Right lung (tissue), 5 donors: ENCODE measurements around the gene PLCB4. TPM values are rescaled to one million over a fixed set of nuclear protein-coding genes. Genes with fewer than 3 reads are reported as not detected.
A peak's percentile ranks its signal among the peaks of the same experiment; 100 is the strongest.
"Not testable (repeated sequence)": the region's sequence is repeated elsewhere in the genome, so short reads cannot be mapped to it uniquely, and the experiment has no call there.

Experiments used
- DNase-seq, 2 donors: peaks; one replicate each; pipeline ENCODE4 v3.0.0-alpha.2; 2013
- polyA plus RNA-seq, 5 donors: library from polyadenylated mRNA; unstranded; fragments of 120-200 nt; gene quantifications; one replicate each; pipeline versions ENCODE4 v1.2.1 to v1.2.3, GENCODE V29; 2013; ENCODE audit warnings: inconsistent platforms in 1 of 5, low replicate concordance in 1 of 5; ENCODE audit not compliant: insufficient read length in 5 of 5, insufficient read depth in 1 of 5

The PLCB4 gene
- polyA plus RNA-seq, 5 donors, result 6.1 to 14.8 (median 11.5) TPM

DNA sequence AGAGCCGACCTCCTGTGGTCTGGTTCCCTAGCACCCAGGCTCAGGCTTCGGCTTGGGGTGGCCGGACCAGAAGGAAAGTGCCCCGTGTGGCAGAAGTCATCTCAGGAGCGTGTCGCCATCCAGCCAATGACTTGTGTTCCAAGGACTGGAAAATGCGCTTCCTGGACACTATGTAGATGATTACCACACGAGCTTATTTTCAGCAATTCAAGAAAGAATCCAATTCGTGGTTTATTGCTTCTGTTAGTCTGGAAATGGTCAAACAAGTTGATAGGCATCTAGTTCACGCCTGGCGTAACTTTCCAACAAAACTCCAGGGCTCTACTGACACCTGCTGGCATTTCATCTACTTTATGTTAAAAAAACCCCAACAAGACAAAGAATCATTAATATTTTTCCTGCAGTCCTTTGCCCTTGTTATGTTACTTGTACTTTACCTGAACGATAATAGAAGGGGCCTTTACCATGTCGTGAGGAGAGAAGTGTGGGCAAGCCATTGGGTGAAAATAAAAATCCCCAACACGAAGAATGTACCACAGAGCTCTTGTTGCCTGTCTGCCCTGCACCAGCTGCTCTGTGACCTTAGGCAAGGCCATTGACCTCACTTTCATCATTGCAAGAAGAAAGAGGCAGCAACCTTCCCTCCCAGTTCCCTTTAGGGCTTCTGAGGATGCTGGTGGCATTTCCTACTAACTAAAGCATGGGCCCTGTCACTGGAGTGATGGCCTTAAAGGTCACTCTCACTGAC lies 290.8 kb downstream of the PLCB4 start:
- peak; percentile 49 to 61 for DNase-seq

DNA sequence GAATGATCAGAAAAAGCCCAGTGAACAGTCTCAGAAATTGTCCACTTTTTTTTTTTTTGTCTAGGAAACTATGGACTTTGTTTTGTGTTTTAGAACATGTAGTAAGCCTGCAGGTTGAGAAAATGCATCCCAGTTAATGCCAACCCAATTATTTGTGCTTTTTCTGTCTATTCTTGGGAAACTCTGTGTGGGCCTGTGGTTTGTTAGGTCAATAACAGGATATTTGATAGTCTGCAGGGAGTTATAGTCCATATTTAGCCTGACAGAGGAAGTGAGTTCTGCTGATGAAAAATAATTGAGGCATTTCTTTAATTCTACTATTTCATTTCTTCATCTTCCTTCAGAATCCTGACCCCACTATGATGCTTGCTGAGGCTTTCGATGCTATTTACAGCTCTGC lies 291.5 kb downstream of the PLCB4 start:
- DNase-seq, result no peak

DNA sequence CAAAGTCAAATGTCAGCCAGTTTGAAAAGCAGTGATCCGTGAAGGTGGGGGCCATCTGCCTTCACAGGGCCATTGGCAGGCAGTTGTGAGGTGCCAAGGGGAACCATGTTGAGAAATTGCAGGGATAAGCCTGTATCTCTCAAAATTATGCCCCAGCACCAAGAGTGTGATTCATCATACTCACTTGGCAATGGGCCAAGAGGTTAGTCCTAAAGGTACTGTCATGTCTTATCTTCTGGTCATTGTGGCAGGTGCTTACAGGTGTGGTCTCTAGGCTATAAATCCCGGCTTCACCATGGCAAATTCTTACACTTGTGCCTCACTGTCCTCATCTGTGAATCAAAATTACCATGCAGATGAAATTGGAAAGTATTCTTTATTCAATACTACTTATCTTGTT lies 294.8 kb downstream of the PLCB4 start:
- no peak for DNase-seq

DNA sequence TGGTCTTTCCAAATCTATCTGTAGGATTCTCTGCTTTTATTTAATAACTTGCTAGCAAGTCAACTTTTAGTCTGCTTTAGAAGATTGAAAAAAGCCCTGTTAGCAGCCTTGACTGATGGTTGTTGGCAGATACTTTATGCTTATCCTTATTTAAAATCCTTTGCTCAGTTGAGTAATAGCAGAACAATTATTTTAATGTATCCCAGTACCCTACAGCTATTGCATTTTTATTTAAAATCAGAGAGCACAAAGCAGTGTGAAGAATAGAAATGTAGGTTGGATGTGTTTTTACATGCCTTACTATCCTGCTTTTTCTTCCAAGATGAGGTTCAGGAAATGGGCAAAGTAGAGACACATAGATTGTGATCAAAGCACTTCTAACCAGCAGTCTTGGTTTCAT lies 298.4 kb downstream of the PLCB4 start:
- DNase-seq, result no peak

DNA sequence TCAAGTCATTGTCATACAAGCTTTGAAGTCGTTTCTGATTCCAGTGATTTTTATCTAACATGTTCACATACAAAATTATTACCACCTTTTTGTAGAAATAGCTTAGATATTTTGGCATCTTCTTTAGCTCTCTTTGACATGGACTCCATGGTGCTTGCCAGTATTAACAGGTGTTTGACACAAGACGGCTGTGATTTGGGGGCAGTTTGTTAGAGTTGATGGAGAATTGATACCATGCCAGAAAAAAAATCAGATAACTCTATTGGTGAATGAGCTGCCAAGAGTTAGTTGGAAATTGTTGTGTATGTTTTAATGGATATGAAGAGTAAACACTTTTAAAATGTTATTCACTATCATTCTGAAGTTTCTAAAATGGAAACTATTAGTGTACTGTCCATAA lies 298.9 kb downstream of the PLCB4 start:
- peak; percentile 45 to 51 for DNase-seq

DNA sequence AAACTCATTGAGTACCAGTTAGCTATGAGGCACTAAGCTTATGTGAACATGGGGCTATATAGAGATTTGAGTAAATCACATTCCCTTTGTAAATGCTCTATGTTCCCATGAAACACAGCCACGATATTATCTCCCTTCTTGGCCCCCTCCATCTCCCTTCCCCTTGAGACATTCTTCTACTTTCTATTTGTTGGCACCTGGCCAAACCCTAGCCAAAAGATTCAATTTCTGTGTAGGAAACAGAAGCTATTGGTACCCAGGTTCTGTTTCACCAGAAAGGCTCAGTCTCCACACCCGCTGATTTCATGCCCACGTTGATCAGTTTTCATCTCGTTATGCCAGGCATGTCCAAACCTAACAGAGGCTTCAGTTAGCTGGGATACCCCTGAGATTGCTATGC lies 300.0 kb downstream of the PLCB4 start:
- no peak for DNase-seq

DNA sequence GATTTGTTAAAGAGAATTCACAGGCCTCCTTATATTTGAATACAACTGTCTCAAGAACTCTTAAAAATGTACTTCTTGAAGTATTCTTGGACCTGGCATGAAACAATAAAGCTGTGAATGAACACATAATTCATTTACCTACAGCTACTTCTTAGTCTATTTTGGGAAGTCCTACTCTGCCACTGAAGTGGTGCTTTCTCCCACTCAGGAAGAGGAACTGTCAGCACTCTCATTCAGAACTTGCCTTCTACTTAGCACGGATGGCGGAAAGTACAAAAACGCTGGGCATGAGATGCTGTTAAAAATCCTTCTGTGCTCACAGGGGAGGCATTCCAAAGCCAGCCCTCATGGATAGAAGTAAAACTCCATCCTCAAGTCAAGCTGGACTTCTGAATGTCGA lies 300.7 kb downstream of the PLCB4 start:
- no peak for DNase-seq

DNA sequence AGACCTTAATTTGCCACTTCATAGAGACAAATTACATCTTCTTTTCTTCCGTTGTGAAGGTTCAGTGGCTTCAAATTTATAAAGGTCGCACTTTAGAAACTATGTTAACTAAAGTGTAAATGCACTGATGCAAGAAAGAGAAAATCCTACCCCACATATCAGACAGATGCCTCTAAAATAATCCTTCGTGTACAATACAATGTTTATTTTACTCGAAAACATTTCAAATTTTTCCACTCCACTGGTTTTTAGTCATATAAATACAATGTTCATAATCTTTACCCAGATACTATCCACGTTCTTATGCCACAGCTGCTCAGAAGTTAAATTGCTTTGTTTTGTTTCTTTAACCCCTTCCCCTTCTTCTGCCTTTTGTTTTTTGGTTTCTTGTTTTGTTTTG lies 305.2 kb downstream of the PLCB4 start:
- no peak for DNase-seq

DNA sequence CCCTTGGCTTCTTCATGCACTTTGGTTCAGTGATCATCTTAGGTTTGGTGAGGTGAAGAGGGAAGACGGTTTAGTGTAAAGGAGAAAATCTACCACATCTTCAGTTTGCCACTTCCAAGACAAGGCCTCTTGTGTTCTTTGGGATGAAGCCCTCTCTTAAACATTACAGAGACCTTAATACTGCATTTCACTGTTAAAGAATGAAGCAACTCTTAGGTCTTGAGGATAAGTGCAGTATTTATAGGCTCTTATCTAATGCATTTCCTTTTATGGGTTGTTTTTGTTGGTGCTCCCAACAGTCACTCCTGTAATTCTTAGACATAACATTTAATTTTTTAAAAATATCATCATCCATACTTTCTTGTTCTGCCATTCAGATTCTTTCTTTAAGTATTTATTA lies 305.6 kb downstream of the PLCB4 start:
- no peak for DNase-seq

DNA sequence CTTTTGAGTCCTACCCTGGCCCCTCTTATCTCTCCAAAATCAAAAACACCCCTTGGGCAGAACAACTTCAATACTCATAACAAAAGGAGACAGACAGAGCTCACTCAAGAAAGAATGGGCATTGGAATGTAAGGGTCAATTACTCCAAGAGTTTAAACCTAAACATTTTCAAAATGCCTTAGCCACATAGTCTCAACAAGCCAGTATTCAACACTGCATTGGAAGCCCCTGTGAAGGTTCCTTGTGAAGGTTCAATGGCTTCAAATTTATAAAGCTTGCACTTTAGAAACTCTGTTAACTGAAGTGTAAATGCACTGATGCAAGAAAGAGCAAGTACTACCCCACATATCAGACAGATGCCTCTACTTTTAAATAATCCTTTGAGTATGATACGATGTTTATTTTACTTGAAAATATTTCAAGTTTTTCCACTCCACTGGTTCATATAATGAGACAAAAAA lies 306.4 kb downstream of the PLCB4 start:
- DNase-seq, result no peak

DNA sequence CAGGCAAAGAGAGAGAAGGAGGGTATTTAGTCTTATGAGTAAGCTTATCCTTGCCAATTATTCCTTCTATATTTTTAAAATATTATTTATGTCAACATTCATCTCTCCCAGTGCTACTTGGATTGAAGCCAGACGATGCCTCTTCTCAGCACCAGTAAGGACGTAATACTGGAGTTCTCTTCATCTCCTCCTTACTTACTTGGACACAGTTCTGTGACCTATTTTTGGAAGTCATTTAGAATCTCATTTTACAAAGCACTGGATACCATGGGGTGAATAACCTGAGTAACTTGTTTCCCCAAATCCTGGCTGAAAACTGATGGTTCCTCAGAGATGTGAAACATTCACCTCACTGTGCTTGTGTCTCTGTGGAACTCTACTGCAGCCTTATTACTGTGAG lies 308.1 kb downstream of the PLCB4 start:
- no peak for DNase-seq

DNA sequence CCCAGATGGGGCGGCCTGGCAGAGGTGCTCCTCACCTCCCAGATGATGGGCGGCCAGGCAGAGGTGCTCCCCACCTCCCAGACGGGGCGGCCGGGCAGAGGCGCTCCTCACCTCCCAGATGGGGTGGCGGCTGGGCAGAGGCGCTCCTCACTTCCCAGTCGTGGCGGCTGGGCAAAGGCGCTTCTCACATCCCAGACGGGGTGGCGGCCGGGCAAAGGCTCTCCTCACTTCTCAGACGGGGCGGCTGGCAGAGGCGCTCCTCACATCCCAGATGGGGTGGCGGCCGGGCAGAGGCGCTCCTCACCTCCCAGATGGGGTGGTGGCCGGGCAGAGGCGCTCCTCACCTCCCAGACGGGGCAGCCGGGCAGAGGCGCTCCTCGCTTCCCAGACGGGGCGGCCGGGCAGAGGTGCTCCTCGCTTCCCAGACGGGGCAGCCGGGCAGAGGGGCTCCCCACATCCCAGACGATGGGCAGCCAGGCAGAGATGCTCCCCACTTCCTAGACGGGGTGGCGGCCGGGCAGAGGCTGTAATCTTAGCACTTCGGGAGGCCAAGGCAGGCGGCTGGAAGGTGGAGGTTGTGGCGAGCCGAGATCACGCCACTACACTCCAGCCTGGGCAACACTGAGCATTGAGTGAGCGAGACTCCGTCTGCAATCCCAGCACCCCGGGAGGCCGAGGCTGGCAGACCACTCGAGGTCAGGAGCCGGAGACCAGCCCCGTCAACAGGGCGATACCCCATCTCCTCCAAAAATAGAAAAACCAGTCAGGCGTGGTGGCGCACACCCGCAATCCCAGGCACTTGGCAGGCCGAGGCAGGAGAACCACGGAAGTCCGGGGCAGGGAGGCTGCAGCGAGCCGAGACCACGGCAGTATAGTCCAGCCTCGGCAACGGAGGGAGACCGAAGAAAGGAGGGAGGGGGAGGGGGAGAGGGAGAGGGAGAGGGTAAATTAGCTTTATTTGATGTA lies 316.7 kb downstream of the PLCB4 start:
- DNase-seq, result not testable (repeated sequence)

DNA sequence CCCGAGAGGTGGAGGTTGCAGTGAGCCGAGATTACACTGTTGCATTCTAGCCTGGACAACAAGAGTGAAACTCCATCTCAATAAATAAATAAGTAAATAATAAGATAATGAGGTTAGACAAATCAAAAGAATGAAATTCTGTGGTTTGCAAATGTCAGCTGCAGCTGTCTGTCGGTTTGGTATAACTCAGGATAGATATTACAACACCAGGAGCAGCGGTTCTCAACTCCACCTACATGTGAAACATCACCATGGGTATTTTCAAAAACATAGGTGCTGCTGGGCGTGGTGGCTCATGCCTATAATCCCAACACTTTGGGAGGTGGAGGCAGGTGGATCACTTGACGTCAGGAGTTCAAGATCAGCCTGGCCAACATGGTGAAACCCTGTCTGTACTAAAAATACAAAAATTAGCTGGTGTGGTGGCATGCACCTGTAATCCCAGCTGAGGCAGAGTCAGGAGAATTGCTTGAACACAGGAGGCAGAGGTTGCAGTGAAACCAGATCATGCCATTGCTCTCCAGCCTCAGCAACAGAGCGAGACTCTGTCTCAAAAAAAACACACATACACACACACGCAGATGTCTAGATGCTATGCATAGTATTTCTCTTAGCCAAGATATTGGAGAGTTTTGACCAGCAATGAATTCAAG lies 319.4 kb downstream of the PLCB4 start:
- no peak for DNase-seq

DNA sequence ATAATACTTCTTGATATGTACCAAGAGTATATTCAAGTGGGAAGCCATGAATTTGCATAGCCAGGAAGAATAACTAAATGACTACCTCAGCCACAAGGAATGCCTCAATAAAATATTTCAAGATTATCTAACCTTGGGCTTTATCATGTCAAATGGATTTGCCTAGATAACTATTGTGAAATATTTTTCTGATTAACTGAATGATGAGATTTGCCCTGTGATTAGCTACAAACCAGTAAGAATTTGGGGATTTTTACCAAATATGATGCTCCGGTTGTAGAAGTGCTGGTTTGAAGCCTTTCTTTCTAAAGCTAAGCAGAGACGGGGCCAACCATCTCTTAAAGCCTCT lies 319.9 kb downstream of the PLCB4 start:
- DNase-seq, result no peak

DNA sequence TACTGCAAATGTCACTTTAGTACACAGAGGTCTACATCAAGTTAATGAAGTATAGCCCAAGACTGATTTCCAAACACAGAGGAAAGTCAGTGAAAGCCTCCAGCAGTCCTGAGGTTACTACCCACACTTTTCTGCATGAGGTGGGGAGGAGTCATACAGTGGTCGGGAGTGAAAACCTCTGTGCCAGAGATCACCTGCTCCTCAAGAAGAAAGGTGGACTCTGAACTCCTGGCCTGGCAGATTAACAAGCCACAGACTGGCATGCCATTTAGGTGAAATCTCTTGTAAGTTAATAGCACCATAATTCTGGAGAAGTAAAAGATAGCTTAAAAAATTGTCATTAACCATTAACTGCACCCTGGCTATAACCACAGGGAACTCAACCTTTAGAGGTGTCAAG lies 320.5 kb downstream of the PLCB4 start:
- DNase-seq, result no peak

DNA sequence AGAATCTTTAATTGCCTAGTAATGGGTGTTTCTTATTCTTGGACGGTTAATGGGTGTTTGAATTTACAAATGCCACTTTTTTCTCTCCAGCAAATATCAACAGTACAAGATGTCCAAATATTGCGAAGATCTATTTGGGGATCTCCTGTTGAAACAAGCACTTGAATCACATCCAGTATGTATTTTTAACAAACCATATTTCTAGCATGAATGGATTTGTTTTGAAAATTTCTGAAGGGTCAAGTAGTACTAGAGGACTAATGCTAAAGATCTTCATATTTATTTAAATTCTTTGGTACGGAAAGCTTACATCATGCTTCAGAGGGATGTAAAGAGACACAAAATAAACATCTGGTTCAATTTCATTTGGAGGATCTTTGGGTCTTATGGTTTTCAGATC lies 321.6 kb downstream of the PLCB4 start:
- DNase-seq, result no peak

DNA sequence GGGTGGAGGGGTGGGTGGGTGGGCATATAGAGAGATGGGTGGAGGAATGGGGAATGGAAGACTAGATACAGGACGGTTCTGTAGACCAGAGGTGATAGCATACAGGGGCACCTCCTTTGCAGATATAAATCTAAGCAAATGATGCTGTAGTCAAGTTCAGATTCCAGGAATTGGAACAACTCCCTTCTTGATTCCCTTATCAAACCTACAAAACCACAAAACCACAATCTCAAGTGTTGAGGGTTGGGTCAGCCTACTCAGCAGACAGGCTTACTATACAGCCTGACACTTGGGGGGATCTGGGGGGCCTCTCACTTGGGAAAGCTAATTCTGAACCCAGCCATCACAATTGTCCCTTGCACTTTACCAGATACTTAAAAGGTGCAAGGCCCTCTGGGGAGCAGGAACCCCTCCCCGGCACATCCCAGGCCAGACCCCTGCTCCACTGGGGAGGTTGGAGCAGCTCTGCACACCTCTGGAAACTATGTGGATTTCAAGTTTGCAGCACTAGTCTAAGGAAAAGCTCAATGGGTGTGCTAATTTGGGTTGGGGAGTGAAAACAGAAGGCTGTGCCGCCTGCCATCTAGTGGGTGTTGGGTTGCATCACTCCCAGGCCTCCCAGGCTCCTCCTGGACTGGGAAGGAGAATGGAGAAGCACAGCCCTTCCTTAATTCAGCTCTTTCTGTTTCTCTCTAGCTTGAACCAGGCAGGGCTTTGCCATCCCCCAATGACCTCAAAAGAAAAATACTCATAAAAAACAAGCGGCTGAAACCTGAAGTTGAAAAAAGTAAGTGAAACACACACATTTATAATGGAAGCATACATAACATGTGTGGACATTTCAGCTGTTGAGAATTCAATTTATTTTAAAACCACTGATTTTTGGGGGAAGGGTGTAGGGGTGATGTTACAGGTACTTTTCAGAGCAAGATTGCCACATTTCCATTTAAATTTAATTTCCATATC lies 324.3 kb downstream of the PLCB4 start:
- DNase-seq, result peak; percentile 38 to 65

DNA sequence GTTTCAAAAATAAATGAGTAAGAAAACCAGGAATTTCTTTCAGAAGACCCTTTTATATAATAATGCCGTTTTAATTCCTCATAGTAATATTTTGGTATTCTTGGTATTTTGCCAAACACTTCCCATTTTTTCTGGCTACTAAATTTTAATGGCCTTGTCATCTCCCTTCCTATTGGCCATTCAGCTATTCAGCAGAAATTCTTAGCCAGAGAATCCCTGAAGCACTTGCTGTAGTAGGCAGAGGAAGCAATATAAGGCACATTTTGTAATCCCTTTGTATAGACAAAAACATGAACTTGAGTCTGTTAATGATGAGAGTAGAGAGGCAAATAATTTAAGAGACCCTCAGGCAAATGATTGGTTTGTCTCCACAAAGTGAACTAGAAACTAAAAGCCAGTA lies 327.1 kb downstream of the PLCB4 start:
- no peak for DNase-seq

DNA sequence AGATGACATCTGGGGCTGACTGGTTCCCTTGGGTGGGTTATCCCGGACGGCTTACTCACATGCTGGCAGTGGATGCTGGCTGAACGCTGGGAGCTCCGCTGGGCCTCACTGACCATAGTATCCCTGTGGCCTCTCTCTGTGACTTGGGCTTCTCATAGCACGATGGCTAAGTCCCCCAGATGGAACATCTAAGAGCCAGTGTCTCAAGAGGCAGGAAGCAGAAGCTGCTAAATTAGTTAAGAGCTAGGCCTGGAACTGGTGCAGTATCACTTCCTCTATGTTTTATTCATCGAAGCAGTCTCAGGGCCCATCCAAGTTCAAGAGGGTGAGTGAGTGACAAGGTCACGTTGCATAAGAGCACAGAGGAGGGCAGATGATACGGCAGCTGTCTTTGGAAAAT lies 329.0 kb downstream of the PLCB4 start:
- DNase-seq, result no peak

DNA sequence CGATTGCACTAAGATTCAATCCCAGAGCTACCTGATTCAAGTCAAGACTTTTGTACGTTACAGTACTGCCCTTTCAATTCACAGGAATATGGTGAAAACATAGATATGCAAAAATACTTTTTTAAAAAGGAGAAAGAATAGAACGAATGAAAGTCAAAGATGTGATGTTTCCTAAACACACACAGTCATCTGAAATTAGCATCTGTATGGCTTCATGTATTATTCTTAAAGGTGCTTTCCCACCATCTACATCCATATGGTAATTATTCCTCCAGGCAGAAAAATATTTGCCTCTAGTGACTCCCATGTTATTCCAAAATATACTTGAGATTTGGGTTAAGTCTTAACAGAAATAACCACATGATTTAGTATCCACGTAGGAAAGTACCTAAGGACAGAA lies 330.0 kb downstream of the PLCB4 start:
- DNase-seq, result no peak

DNA sequence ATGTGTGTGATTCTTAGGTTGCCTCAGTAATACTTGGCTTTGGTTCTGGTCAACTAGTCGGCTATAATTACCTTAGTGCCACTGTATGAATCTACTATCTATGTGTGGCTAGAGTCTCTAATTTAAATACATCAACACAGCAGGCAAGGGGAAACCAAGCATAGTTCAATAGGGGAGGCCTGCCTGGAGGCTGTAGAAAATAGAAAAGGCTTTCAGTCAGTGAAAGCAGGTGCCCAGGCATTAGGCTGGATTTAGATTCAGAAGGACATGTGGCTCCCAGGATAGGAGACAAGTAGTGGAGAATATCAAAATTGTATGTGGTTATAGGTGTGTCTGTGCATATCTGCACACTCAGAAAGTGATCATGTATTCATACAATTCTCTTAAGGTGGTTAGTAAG lies 330.4 kb downstream of the PLCB4 start:
- no peak for DNase-seq
